Measurements from ENCODE around the gene STAB1. TPM values are rescaled to one million over a fixed set of nuclear protein-coding genes. Genes with fewer than 3 reads are reported as not detected.
"Not testable (repeated sequence)": the region's sequence is repeated elsewhere in the genome, so short reads cannot be mapped to it uniquely, and the experiment has no call there.

Gene STAB1
- polyA plus RNA-seq, 4 donors, result 31.3 to 42.3 (median 38.5) TPM

DNA sequence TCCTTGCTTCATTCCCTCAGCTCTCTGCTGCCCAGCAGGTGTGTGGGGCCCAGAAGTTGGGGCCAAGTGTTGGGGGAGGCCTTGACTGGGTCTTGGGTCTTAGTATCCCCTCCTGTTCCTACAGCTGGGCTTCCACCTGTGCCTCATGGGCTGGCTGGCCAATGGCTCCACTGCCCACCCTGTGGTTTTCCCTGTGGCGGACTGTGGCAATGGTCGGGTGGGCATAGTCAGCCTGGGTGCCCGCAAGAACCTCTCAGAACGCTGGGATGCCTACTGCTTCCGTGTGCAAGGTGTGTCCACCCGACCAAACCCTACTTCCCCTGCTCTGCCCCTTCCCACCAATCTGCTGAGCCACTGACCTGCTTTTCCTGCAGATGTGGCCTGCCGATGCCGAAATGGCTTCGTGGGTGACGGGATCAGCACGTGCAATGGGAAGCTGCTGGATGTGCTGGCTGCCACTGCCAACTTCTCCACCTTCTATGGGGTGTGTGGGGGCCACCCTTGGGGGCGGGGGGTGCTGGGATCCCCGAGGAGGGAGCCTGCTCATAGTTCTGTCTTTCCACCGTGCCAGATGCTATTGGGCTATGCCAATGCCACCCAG lies 27.6 kb downstream of the STAB1 start:
- DNase-seq (ENCODE audit: low read depth in 4 of 4, low spot score in 3 of 4), result no peak

DNA sequence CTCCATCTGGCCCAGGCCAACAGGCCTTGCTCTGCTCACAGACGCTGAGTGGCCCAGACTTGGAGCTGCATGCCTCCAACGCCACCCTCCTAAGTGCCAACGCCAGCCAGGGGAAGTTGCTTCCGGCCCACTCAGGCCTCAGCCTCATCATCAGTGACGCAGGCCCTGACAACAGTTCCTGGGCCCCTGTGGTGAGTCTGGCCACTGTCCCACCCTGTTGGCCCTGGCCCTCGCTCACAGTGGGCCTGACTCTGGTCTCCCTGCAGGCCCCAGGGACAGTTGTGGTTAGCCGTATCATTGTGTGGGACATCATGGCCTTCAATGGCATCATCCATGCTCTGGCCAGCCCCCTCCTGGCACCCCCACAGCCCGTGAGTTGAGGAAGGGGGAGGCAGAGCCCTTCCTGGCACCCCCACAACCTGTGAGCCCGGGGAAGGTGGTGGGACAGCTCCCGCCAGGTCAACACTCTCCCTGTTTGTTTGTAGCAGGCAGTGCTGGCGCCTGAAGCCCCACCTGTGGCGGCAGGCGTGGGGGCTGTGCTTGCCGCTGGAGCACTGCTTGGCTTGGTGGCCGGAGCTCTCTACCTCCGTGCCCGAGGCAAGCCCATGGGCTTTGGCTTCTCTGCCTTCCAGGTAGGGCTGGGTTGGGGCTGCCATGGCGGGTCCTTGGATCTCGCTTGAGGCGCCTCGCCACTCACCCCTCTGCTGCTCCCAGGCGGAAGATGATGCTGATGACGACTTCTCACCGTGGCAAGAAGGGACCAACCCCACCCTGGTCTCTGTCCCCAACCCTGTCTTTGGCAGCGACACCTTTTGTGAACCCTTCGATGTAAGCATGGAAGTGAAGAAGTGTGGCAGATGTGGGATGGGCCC lies 28.5 kb downstream of the STAB1 start:
- no peak for DNase-seq (ENCODE audit: low read depth in 4 of 4, low spot score in 3 of 4)

DNA sequence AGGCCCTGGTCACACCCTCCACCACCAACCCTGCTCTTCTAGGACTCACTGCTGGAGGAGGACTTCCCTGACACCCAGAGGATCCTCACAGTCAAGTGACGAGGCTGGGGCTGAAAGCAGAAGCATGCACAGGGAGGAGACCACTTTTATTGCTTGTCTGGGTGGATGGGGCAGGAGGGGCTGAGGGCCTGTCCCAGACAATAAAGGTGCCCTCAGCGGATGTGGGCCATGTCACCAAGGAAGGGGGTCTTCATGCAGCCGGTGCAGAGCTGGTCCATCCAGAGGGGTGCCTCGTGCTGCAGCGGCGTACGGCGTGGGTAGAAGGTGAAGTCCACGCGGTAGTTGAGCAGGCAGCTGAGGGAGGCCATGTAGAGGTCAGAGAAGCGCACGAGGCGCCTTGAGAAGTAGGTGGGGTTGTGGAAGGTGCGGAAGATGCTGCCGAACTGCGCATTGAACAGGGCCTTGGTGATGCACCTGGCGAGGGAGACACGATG lies 29.2 kb downstream of the STAB1 start:
- no peak for DNase-seq (ENCODE audit: low read depth in 4 of 4, low spot score in 3 of 4)

DNA sequence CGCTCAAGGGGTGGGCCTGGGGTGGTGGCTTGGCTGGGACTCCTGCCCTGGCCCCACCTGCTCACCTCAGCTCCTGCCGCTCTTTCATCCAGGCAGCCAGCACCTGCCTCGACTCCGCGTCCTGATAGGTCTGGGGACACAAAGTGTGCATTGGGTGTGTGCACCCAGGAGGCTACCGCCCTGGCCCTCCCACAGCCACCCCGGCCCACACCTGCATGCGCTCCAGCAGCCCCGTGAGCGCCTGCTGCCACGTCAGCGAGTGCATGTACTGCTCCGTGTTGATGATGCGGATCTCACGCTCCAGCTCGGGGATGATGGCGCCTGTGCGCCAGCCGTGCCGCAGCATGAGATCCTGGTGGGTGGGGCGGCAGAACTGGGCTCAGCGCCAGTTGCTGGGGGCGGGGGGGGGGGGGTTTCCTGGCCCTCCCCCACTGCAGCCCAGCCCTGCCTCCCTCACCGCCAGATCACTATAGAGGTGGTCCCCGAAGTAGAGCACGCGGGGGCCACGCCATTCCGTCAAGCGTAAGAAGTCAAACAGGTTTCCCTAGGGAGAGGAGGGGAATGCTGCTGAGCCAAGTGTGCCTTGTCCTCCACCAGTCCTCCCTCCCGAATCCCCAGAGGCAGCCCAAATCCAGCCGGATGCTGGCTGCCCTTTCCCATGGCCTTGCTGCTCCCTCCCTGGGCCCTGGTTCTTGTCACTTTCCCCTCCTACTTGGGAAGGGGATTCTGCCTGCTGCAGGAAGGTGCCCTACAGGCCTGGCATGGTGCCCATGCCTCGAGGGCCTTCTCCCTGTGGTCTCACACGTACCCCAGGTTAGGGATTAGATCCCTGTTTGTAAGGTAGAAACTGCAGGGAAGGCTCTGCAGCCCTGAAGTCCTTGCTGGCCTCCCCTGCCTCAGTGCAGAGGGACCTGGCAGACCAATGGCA lies 29.9 kb downstream of the STAB1 start:
- DNase-seq (ENCODE audit: low read depth in 4 of 4, low spot score in 3 of 4), result no peak

DNA sequence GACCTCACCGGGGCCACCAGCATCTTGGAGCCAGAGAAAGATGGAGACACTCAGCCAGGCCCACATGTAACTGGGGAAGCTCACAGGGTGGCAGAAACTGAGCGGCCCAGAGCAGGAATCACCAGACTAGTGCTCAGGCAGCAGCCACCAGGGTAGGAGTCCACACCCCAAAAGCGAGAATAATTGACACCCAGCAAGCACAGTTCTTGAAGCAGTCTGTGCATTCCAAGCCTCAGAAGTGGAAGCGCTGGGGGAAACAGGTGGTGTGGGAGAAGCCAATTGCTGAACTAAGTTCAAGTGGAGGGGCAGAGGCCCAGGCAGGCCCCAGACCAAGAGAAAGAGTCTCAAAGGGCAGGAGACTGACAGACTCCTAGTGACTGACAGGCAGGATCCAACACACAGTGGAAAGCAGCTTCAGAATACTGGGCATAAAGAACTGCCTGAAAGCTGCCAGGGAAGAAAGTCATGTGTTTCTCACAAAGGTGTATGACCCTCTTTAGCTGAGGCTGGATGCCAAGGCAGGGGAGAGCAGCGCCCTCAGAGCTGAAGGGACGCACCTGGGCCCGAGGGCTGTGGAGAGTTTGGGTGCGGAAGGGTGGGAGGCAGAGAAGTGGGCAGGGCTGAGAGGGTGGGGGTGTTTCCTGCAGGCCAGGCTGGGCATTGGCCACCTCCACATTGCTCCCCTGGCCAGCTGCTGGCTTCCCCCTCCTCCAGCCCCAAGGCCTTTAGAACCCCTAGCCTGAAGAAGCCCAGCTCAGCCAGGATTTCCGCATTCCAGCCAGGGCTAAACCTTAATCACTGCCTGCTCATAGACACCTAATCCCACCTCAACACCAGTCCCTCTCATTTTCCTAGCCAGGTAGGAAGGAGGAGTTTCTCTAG lies 30.8 kb downstream of the STAB1 start:
- DNase-seq (ENCODE audit: low read depth in 4 of 4, low spot score in 3 of 4), result no peak

DNA sequence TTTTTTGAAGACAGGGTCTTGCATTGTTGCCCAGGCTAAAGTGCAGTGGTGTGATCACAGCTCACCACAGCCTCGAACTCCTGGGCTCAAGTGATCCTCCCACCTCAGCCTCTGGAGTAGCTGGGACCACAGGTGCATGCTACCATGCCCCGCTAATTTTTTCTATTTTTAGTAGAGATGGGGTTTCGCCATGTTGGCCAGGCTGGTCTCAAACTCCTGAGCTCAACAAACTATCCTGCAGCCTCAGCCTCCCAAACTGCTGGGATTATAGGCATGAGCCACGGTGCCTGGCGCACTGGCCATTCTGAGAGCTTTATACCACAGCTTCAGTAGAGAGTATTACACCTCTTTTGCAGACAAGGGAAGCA lies 31.5 kb downstream of the STAB1 start:
- not testable (repeated sequence) for DNase-seq (ENCODE audit: low read depth in 4 of 4, low spot score in 3 of 4)

DNA sequence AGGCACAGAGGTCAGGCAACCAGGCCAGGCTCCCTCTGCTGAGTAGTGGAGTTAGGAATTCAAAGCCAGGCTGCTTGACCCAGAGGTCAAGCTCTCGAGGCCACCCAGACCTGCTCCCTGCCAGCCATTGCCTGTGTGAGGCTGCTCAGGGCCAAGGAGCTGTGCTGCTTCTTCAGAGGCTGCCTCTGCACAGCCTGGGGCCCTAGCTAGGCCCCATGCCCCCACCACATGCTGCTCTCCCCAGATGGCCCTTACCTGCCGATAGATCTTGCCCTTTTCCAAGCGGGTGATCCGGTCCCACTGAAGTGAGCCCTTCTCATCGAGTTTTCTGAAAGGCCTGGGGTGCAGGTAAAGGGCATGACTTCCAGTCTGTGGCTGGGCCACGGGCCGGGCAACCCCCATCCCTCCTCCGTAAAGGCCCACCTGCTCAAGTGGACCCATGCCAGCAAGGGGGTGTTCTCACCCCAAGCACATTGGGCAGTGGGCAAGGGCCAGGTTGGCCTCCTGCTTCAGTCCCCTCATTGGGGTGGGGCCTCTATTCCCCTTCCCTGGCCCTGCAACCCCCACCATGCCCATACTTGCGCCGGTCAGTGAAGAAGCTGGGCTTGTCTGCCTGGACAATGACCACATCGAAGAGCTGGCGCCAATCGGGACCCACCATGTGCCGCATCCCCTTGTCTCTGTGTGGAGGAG lies 32.0 kb downstream of the STAB1 start:
- no peak for DNase-seq (ENCODE audit: low read depth in 4 of 4, low spot score in 3 of 4)

DNA sequence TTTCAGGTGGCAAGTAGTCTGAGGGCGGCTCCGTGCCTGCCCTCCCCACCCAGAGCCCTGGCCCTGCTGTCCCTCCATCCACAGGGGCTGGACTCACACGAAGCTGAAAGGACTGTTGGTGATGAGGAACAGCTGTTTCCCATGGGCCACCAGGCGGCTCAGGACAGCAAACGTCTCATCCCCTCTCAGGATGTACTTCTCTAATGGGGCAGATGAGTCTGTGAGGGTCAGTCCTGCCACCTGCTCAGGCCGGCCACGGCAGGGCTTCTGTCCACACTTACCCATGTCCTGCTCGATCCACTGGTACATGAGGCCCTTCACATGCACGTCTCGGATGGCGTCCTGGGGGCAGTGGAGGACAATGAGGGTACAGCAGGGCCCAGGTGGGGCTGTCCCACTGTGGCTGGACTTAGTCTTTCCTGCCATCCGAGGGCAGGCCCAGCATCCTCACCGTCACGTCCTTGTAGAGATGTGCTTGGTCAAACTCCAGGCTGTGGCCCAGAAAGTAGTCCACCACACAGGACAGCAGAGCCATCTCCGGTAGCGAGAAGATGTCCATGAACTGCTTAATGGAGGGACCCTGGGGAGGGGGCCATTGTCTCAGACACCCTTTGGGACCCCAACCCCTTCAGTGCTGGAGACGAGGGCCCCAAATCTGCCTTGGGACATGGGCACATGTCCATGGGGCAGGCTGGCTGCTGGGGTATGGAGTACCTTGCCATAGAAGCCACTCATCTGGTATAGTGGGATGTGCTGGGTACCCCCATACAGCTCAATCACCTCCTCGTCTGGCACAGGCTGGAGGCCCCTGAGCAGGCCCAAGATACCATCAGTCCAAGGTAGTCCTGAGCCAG lies 32.8 kb downstream of the STAB1 start:
- DNase-seq (ENCODE audit: low read depth in 4 of 4, low spot score in 3 of 4), result no peak

DNA sequence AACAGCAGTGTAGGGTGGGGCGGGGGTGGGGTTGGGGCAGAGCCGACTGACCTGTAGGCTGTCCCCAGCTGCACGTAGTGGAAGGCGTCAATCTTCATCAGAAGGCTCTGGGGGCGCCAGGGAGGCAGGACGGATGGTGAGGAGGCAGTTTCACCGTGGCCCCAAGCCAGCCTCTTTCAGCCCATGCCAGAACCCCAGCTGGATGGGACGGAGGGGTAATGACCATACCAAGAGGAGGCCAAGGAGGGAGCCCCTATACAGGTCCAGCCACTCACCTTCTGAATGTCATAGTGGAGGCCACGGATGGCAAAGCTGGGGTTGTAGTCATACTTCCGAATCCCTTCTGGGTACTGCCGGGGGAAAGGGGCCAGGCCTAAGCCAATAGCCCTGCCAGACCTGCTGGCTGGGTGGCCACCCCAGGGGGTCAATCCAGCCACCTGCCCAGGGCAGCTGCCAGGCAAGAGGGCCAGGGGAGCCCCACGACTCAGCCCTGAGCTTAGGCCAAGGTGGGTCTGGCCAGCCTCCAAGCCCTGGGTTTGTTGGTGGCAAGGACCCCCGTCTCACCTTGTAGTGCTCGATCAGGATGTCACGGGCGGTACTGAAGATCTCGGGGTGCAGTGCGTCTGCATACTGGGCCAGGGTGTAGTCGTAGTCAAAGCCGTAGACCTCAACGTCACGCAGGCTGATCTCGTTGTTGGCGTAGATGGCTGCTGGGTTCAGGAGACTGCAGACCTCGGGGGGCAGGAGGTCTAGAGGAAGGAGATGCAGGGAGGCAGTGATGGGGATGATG lies 33.6 kb downstream of the STAB1 start:
- no peak for DNase-seq (ENCODE audit: low read depth in 4 of 4, low spot score in 3 of 4)

DNA sequence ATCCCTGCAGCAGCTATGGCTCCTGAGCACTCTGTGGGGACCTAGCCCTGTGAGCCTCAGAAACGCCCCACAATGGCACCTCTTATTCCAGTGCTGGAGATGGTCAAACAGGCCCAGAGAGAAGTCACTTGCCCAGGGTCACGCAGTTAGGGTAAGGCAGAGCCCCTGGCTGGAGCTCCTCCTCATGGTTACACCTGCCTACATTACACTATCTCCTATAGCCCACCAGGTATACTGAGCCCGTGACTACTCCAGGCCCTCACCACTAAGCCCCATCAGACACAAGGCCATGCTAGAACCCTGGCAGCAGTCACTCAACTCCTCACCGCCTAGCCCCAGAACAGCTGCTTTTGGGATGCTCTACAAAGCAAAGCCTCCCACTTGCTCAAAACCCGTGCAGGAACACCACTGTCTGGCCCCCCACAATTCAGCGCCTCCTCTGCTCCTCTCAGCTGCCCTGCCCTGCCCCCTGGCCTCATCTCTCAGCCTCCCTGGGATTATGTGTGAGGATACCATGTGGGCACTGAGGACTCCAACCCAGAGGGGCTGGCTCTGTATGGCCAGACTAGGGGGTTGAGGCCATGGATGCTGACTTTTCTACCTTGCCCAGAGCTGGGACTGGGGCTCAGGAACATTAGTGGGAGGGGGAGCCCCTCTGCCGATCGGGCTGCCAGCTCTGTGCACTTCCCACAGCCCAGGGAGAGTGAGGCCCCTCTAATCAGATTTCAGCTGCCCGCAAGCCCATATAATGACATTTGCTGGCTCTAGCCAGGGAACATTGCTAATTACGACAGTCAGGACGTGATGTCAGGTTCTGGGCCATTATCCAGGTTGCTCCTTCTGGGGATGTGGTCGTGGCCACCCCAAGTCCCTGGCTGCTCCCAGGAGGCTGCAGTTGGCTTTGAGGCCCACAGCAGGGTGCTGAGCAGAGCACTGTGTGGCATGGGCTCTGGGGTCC lies 34.5 kb downstream of the STAB1 start:
- DNase-seq (ENCODE audit: low read depth in 4 of 4, low spot score in 3 of 4), result no peak

DNA sequence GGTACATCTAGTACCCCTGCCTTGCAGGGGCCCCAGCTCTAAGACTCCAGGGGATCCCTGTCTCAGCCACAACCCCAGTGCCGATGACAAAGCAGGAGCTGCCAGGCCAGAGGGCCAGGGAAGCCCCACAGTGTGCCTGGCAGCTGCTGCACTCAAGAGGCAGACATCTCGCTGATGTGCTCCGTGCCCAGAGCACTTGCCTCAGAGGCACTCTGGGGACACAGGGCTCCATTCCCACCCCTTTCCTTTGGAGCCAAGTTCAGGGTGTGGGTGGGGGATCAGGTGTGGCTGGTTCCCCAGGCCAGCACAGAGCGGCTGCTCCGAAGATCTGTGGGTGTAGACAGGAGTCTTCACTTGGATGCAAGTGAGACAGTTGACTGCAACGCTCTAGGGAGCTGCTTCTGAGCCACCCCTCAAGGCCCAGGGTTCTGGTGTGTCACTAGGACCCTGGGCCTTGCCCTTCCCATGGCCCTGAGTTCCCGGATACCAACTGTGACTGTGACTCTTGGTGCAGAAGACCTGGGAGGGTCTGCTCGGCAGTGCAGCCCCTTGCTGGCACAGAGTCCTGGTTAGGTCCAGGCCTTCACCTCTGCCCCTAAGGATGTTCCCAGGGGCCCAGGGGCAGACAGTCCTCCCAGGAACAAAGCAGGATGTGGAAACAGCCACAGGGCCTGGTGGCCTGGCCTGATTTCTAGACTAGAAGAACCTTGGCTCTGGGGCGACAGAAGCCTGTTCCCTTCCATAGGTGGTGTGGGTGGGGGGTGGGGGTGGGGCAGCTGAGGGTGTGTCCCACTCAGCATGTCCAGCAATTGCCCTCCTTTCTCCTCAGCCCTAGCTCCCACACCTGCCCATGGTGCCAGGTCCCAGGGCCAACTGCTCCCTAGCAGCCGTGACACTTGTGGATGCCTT lies 36.0 kb downstream of the STAB1 start:
- DNase-seq (ENCODE audit: low read depth in 4 of 4, low spot score in 3 of 4), result no peak

DNA sequence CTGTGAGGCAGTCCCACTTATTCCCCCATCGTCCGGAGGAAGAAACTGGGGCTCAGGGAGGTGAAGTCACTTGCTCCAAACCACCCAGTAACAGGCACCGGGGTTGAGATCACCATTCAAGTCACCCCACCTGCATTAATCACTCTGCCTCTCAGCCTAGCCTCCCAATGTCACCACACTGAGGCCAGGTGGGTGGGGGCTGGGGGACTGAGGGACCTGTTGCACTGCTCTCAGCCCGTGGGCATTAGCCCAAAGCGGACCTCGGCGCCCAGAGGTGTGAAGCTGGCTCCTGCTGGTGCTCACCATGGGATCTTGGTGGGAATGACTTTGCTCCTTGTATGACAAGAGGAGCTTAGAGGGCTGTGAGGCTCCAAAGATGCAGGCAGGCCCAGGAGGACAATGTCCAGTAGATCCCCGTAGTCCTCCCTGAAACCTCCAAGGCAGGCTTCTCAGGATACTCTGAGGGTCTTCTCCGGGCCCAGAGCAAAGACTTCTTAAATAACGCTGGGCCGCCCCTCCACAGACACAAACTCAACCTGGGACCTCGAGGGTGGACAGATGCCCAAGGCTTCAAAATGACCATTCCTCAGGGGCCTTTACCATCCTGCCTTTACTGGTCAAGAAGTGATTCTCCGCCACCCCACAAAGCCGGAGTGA lies 36.9 kb downstream of the STAB1 start:
- DNase-seq (ENCODE audit: low read depth in 4 of 4, low spot score in 3 of 4), result no peak

DNA sequence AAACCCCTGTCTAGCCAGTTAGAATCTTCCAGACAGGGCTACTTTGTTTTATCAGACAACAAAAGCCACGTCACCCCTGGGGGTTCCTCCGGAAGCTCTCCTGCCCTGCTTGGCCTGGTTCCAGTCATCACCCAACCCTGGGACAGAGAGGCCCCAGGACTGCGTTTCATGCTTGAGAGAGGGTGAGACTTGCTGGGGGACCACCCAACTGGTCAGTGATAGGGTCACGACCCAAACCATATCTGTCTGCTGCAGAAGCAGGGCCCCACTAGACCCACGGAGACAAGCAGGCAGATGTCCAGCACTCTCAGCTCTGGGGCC lies 37.3 kb downstream of the STAB1 start:
- no peak for DNase-seq (ENCODE audit: low read depth in 4 of 4, low spot score in 3 of 4)

DNA sequence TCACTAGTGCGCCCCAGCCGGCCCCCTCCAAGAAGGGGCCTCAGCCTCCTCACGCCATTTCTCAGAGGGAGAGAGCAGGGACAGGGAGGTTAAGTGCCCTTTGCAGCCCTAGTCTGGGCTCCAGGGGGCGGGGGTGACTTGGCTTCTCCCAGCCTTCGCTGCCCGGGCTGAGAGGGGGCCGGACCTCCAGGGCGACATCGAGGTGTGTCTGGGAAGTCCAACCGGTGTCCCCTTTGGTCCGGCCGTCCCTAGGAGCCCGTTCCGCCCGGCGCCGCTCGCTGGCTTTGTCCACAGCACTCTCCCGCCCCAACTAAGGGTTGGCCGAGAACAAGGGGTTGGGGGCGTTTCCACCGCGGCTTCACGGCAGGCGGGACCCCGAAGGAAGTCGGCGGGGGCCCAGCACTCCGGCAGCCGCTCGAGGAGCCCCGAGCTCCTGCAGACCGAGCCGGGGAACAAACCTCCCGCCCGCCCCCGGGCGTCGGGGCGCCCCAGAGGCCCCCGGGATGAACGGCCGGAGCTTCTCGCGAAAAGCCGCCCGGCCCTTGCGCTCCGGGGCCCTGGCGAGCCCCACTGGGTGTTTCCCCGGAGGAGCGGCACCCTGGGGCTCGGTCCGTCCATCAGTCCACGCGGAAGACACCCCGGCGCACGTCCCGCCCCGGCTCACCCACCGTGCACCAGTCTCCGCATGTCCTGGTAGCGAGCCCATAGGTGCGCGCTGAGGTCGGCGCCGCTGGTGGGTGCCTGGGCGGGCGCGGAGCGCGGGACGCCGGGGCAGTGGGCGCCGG lies 37.9 kb downstream of the STAB1 start:
- no peak for DNase-seq (ENCODE audit: low read depth in 4 of 4, low spot score in 3 of 4)

Data from right renal pelvis (tissue), 4 donors.